ENCODE measurements around the gene POLR2J3.
"Not testable (repeated sequence)": the region's sequence is repeated elsewhere in the genome, so short reads cannot be mapped to it uniquely, and the experiment has no call there.

POLR2J3 gene

GRCh38 chr7:102581722-102582121 is 9.3 kb upstream of the POLR2J3 start:
- DNase-seq: not testable (repeated sequence)

DNA sequence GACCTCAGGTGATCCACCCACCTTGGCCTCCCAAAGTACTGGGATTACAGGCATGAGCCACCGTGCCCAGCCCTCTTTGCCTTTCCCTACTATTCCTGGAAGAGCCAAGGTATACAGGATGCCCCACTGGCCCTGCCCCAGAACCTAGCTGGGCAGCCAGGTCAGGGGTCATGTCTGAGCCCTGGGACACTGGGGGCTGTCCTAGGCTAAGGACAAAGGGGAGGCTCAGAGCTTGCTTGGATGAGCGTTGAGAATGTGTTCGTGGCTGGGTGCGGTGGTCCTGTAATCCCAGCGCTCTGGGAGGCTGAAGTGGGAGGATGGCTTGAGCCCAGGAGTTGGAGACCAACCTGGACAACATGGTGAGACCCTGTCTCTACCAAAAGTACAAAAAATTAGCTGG is 6.1 kb upstream of the POLR2J3 start:
- not testable (repeated sequence) for DNase-seq

DNA sequence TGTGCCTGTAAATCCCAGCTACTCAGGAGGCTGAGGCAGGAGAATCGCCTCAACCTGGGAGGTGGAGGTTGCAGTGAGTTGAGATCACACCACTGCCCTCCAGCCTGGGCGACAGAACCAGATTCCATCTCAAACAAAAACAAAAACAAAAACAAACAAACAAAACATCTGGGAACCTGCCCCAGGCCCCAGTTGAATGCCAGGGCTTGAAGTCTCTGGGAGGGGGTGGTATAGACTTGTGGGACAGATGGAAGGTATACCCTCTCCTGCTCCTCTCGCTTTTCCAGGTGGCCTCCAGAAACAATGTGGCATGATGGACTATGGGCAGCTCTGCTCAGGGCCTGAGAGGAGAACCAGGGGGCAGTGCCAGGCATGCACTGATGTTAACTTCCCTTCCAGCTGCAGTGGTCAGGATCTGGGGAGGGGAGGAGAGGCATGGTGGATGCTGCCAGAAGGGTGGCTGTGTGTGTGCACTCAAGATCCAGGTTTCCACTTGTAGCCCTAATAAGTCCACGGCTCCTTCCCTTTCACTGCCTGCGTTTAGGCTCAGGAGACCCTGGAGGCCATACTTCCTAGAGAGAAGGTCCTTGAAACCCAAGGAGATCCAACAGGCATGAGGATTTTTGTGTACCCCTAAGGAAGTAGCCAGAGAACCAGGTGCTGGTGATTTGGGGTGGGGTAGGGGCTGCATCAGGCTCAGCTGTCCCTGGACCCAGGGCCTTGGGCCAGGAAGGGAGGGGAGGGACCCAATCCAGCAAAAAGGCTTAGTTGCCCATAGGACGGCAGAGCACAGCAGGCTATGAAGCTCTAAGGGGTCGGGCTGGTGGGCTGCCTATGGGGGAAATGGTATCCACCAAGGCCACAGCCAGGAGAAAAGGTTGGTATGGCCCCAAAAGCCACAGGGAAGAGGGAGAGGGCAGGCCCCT is 5.2 kb upstream of the POLR2J3 start:
- not testable (repeated sequence) for DNase-seq

DNA sequence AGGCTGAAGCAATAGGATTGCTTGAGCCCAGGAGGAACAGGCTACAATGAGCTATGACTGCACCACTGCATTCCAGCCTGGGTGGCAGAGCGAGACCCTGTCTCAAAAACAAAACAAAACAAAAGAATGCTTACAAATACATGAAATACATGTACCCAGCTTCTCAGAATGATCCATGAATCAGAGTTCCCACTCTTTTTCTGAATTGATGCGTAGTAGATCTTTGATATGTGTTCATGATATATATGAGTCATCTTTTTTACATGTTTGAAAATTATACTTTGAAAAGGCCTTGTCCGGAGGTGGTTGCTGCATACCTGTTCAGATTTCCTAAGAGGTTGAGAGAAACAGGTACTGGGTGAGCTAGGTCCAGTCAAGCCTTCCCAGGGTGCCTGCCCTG is 4.0 kb upstream of the POLR2J3 start:
- not testable (repeated sequence) for DNase-seq

- not testable (repeated sequence) for DNase-seq
Observed at GRCh38 chr7:102574607-102575006, 2.2 kb upstream of the POLR2J3 start.

- not testable (repeated sequence) for DNase-seq
Observed at GRCh38 chr7:102568620-102569019, 3.8 kb downstream of the POLR2J3 start.

GRCh38 chr7:102550808-102551422 is 21.5 kb downstream of the POLR2J3 start, which contains the start of gene SPDYE2:
Gene SPDYE2, plus strand, starts transcription at chr7:102551226. Its CDS starts 2,030 bp downstream, at chr7:102553256.
- DNase-seq: not testable (repeated sequence)

- not testable (repeated sequence) for DNase-seq
Observed at GRCh38 chr7:102546353-102546752, 26.0 kb downstream of the POLR2J3 start.

GRCh38 chr7:102545288-102545687 is 27.1 kb downstream of the POLR2J3 start:
- DNase-seq: not testable (repeated sequence)

GRCh38 chr7:102544372-102544771 is 28.0 kb downstream of the POLR2J3 start:
- DNase-seq: not testable (repeated sequence)

DNA sequence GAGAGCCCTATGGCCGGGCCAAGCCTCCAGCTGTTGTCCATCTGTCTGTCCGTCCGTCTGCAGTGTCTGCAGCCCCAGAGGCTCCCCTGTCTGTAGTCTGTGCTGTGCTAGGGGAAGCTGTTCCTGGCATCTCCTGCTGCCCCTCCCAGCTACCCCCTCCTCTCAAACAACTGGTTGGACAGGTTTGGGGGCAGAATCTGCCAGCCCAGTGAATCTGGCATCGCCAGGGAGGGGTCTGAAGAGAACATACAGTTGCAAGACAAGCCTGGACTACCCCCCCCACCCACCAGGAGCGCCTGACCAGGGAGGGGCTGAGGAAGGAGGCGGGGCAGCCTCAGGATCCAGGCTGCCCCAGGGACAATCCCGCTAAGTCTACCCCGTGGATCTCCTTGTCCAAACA is 28.8 kb downstream of the POLR2J3 start, which contains the start of gene UPK3BL2:
TSS of gene UPK3BL2 (minus strand) at position 101 of the 400 bp plus-strand sequence. CDS start at position 41, 60 bp downstream.
- DNase-seq: not testable (repeated sequence)

GRCh38 chr7:102542771-102543170 is 29.6 kb downstream of the POLR2J3 start:
- not testable (repeated sequence) for DNase-seq

DNA sequence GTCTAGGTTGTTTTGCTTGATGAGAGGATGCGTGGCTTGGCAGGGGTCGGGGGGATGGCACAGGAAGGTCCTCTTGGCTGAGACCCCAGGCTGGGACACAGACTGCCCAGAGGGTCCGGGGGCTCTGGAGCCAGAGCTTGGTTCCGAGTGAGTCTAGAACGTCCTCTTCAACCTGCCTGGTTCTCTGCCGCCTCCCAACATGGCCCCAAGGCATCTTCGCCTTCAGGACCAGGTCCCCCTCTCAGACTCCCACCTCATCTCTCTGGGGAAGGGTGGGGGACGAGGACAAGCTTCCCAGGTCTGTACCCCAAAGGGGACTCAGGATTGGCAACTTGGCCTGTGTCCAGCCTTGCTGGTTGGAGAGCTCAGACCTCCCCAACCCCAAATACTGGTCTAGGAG is 30.3 kb downstream of the POLR2J3 start:
- not testable (repeated sequence) for DNase-seq

DNA sequence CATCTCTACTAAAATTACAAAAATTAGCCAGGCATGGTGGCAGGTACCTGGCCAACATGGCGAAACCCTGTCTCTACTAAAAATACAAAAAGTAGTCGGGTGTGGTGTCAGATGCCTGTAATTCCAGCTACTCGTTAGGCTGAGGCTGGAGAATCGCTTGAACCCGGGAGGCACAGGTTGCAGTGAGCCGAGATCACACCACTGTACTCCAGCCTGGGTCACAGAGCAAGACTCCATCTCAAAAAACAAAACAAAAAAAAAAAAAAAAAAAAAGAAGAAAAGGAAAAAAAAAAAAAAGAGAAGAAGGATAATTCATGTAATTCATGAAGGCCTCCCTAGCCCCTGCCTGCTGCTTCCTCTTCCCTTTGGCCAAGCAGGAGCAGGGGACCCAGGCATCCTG is 31.8 kb downstream of the POLR2J3 start:
- not testable (repeated sequence) for DNase-seq

DNA sequence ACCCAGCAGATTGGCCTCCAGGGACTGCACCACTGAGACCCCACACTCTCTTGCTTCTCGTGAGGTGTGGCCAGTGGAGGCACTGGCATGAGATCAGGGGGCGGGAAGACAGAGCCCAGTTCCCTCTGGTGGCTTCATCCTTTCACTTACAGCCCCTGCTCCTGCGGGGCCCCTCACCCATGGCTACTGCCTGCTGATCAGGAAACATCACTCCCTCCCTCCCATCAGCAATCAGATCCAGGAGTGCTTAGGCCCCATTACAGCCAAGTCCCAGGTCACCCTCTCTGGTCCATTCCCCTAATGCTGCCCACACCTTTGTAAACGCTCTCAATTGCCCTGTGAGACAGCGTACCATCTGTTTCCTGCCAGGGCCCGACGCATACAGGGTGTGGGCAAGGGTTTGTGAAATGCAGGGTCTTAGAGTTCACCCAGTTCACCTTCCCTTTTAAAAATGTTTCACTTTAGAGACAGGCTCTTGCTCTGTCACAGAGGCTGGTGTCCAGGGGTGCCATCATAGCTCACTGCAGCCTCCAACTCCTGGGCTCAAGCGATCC is 37.2 kb downstream of the POLR2J3 start:
- not testable (repeated sequence) for DNase-seq

DNA sequence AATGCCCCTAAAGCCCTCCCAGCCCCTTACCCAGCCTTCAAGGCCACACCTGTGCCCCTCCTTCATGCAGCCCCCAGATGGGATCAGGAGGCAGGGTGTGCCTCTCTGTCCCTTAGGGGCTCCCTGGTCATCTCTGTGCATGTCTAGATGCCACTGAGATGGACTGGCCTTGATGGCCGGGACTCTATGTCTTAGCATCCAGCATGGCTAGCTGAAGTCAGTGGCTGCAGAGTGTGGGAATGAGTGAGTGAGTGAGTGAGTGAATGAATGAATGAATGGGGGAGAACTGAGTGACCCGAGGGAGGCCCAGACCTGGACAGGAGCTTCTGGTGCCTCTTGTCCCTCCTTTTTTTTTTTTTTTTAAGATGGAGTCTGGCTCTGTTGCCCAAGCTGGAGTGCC is 40.3 kb downstream of the POLR2J3 start:
- DNase-seq: not testable (repeated sequence)

- DNase-seq: not testable (repeated sequence)
Observed at GRCh38 chr7:102531583-102531982, 40.8 kb downstream of the POLR2J3 start.

- DNase-seq: not testable (repeated sequence)
Observed at GRCh38 chr7:102527822-102528793, 44.3 kb downstream of the POLR2J3 start.

GRCh38 chr7:102527182-102527581 is 45.2 kb downstream of the POLR2J3 start:
- DNase-seq: not testable (repeated sequence)

- not testable (repeated sequence) for DNase-seq
Observed at GRCh38 chr7:102524803-102525202, 47.6 kb downstream of the POLR2J3 start.

DNA sequence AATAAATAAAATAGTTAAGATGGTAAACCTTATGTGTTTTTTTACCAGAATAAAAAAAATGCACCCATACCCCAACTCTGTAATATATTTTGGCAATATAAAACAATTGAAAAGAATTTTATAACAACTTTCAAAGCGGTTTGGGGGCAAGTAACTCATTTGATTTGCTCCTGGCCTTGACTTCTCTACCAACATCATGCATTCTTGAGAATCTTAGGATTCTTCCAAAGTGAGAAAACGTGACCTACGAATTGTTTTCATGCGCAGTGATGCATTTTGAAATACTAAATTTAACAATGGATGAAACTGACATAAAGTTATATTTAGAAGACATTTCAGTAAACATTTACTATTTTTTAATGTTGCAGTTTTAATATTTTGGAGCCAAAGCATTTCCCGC is 51.6 kb downstream of the POLR2J3 start:
- not testable (repeated sequence) for DNase-seq
